Activated CD4-positive, alpha-beta T cell treated with anti-CD3 and anti-CD28 coated beads, Interleukin-2, amount 50 U/mL, for 48 hours (primary cell): ENCODE results near the gene CHMP1A.

ENCODE experiments used
- DNase-seq, 2 experiments: peaks; one replicate each; pipeline ENCODE4 v3.0.0-alpha.2; 2020

CHMP1A gene

GRCh38 chr16:89602952-89603590, 54.4 kb downstream of the CHMP1A start:
- no peak for DNase-seq

GRCh38 chr16:89602273-89602951, 55.1 kb downstream of the CHMP1A start:
- peak; percentile 70 to 72 for DNase-seq

- DNase-seq: no peak
Observed at GRCh38 chr16:89601906-89602272, 55.6 kb downstream of the CHMP1A start.

GRCh38 chr16:89600956-89601355, 56.6 kb downstream of the CHMP1A start:
- DNase-seq: no peak

GRCh38 chr16:89600427-89600826, 57.1 kb downstream of the CHMP1A start:
- DNase-seq: no peak

- DNase-seq: no peak
Observed at GRCh38 chr16:89599902-89600301, 57.6 kb downstream of the CHMP1A start.

- DNase-seq: peak; percentile 49 to 61
Observed at GRCh38 chr16:89599451-89599858, 58.1 kb downstream of the CHMP1A start.

- no peak for DNase-seq
Observed at GRCh38 chr16:89598199-89598598, 59.3 kb downstream of the CHMP1A start.

- no peak for DNase-seq
Observed at GRCh38 chr16:89596957-89597649, 60.4 kb downstream of the CHMP1A start.

- DNase-seq: no peak
Observed at GRCh38 chr16:89596061-89596689, 61.3 kb downstream of the CHMP1A start.

- DNase-seq: no peak
Observed at GRCh38 chr16:89595330-89596060, 62.0 kb downstream of the CHMP1A start.
